ENCODE data around the gene HDGFL3.
"Not testable (repeated sequence)": the region's sequence is repeated elsewhere in the genome, so short reads cannot be mapped to it uniquely, and the experiment has no call there.

HDGFL3 gene

DNA sequence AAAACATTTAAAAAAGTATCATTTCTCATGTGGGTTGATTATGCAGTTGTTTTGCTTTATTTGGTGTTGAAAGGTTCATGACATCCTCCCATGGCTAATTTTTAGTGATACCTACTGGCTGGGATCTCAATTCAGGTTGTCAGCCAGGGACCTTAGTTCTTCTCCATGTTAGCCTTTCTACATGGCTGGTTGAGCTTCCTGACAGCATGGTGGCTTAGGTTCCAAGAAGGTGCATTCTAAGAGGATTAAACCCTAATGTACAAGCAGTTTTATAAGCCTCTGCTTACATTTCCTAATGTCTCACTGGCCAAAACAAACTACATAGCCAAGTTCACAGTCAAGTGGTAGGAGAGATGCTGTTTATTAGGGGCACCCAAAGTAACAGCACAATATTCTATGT is 109.5 kb downstream of the HDGFL3 start:
- no peak for DNase-seq

DNA sequence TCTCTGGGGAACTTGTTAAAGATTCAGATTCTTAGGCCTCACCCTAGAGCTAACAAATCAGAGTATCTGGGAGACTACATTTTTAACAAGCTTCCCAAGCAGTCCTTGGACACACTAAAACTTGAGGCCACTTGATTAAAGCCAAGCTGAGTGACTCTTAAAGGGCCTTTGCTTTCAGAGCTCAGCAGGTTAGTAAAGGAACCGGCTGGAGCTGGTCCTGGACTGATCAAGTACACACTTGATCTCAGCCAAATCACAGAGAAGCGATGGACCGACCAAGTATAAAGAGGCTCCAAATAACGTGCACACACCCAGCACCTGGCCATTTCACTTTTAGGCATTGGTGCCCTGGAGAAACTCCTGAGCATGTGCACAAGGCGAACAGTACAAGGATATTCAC is 113.0 kb downstream of the HDGFL3 start:
- no peak for DNase-seq

DNA sequence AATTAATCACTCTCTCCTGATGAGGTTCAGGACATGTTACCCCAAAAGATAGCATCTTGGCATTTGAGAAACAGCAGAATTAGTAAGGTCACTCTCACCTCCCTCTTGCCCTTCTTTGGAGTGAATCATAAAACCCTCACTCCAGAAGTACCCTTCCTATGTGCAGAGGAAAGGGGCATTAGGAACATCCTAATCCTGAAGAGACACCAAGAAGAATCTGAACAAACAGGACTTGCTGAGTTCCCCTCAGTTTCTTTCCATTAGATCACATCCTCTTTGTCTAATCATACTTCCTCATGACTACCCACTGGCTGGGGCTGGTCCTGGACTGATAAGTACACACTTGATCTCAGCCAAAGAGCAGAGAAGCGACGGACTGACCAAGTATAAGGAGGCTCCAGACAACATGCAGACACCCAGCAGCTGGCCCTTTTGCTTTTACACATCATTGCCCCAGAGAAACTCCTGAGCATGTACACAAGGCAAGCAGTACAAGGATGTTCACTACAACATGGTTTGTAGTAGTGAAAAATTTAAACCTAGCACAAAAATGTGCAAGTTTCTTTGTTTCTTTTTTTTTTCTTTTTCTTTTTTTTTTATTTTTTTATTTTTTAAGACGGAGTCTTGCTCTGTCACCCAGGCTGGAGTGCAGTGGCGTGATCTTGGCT is 115.2 kb downstream of the HDGFL3 start:
- DNase-seq = no peak

DNA sequence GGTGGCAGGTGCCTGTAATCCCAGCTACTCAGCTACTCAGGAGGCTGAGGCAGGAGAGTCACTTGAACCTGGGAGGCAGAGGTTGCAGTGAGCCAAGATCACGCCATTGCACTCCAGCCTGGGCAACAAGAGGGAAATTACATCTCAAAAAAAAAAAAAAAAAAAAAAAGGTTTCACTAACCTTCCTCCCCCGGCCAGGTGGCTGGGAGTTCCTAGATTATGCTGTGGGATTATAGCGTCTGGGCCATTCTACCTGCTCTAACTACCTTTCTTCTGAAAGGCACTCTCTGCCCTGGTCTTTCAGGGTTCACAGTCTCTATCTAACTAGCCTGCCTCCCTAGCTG is 115.7 kb downstream of the HDGFL3 start:
- not testable (repeated sequence) for DNase-seq

GRCh38 chr15:83090465-83090864 is 117.2 kb downstream of the HDGFL3 start:
- no peak for DNase-seq

- no peak for DNase-seq
Observed at GRCh38 chr15:83088876-83089275, 118.7 kb downstream of the HDGFL3 start.

DNA sequence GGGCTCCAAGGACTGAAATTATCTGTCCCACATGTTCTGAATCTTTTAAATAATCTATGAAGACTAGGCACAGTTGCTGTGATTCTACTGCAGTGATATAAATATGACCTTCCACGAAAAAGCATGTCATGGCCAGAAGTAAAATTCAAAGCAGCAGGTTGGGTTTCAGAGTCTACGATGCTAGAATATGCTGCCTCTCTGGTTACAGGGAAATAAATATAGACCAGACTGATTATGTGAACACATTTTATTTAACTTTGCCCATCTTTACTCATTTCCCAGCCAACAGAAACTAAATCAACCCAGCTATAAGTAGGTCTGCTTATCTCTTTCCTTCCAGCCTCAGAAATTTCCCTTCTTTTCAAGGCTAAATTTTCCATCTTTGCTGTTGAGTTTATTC is 120.0 kb downstream of the HDGFL3 start:
- DNase-seq = no peak

GRCh38 chr15:83085864-83086552 is 121.6 kb downstream of the HDGFL3 start:
- DNase-seq = not testable (repeated sequence)

DNA sequence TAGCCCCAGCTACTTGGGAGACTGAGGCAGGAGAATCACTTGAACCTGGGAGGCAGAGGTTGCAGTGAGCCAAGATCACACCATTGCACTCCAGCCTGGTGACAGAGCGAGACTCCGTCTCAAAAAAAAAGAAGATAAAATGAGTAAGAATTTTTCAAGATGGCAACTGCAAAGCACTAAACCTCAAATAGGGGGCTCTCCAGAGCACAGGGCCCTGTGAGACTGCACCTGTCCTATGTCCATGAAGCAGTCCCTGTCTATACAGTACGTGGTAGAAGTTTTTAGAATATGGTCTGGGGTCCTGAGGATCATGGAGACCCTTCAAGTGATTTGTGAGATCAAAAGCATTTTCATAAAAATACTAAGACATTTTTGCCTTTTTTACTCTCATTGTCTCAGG is 122.2 kb downstream of the HDGFL3 start:
- not testable (repeated sequence) for DNase-seq

DNA sequence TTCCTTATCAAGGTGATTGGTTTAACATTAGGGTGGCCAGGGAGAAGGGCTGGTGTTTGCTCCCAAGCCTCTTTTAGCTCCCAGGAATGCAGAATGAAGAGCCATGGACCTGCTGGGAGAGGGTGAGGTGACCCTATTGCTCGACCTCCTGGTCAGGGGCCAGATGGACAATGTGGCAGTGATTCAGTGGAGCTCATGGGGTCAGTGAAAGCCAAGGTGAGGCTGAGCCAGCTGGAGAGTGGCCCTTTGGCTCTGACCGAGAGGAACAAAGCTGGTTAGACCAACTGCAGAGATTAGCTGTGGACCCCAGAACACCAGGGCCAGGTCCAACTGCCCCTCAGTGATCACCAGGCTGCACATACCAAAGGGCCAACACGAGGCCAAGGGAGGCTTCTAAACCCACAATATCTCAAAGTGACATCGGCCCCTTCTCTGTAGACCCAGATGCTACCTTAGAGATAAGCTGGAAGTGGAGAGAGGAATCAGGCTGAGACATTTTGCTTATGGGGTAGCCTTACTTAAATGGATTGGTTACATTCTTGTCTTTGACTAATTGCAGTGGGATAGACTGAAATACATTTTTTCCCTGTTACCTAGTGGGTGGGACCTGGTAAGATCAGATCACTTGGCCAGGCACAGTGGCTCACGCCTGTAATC is 124.8 kb downstream of the HDGFL3 start:
- no peak for DNase-seq

DNA sequence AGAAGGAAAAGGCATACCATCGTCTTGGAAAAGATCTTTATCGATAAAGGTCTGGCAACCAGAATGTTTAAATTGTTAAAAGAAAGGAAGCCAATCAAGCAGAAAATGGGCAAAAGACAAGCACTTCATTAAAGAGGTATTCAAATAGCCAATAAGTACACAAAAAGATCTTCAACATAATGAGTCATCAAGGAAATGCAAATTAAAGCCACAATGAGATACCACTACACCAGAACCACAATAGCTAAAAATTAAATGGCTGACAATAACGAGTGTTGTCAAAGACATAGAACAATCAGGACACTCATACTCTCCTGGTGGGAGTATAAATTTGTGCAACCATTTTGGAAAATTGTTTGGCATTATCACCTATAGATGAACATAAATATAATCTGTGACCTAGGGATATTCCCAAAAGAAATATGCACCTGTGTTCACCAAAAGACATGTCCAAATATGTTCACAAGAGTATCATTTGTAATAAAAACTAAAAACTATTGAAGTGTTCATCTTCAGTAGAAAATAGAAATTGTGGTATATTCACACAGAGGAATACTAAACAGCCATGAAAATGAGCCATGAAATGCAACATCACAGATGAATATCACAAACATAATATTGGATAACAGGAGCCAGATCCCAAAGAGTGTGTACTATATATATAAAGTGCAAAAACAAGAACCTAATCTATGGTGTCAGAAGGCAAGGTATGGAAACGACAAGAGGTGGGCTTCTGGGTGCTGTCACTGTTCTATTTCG is 126.2 kb downstream of the HDGFL3 start:
- no peak for DNase-seq

DNA sequence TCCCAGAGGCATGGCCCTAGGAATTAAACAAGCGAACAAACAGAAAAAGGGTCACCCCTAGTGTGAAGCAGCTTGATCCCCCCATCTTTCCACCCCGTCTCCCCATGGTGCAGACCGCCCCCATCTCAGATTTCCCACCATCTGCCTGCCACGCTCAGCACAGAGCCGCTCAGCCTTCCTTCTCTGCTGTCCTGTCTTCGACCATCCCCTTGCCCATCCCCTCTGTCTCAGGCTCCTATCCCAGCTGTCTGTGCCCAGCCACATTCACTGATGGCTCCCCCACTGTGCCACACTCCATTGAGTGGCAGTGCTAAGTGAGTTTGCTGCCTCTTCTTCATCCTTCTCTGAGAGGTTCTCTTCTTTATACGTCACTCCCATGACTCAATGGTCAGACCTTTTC is 128.9 kb downstream of the HDGFL3 start:
- DNase-seq = no peak

All from stimulated activated naive CD4-positive, alpha-beta T cell (primary cell).